Duodenal mucosa (tissue), 2 donors: ENCODE data around the gene NELFA.

ENCODE experiments used
- H3K27ac ChIP-seq: one replicate; pipeline ENCODE4 v1.7.0; 2013; ENCODE audit warnings: low read depth, low read length
- H3K27me3 ChIP-seq, 2 donors: one replicate each; pipeline ENCODE4 v1.7.0; 2013; ENCODE audit warnings: low read length in 2 of 2, control low read depth in 1 of 2; ENCODE audit not compliant: insufficient read depth in 2 of 2, control insufficient read depth in 1 of 2
- H3K36me3 ChIP-seq, 2 donors: one replicate each; pipeline ENCODE4 v1.7.0; 2013; ENCODE audit warnings: low read length in 2 of 2, control low read depth in 1 of 2; ENCODE audit not compliant: insufficient read depth in 2 of 2, control insufficient read depth in 1 of 2
- H3K4me1 ChIP-seq, 2 donors: one replicate each; pipeline ENCODE4 v1.7.0; 2013; ENCODE audit warnings: low read length in 2 of 2, control low read depth in 1 of 2; ENCODE audit not compliant: insufficient read depth in 2 of 2, control insufficient read depth in 1 of 2
- H3K4me3 ChIP-seq, 2 donors: one replicate each; pipeline ENCODE4 v1.7.0; 2013; ENCODE audit warnings: low read length in 2 of 2, low read depth in 1 of 2
- H3K9ac ChIP-seq, 2 donors: one replicate each; pipeline ENCODE4 v1.7.0; 2013; ENCODE audit warnings: low read length in 2 of 2, low read depth in 1 of 2
- H3K9me3 ChIP-seq, 2 donors: one replicate each; pipeline ENCODE4 v1.7.0; 2013; ENCODE audit warnings: low read length in 2 of 2, control low read depth in 1 of 2; ENCODE audit not compliant: control insufficient read depth in 1 of 2

Gene NELFA

DNA sequence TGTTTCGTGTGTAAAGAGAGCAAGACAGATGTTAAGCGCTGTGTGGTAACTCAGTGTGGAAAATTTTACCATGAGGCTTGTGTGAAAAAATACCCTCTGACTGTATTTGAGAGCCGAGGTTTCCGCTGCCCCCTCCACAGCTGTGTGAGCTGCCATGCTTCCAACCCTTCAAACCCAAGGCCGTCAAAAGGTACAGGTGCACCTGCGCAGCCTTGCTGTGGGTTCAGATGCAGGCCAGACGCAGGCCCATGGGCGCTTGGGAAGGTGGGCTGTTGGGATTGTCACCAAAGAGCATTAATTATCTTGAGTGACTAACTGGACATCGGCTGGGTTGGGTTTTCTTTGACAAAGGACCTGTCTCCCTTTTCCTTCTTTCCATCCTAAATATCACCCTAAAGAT lies 55.4 kb downstream of the NELFA start:
- no peaks in the 10 kb centered on the region for H3K9me3 ChIP-seq
- H3K27me3 ChIP-seq = no peaks in the 10 kb centered on the region
- H3K27ac ChIP-seq = no peak overlapping the region
- H3K36me3 ChIP-seq = peaks cover 31 to 63% of the 10 kb centered on the region in 2 donors
- H3K4me1 ChIP-seq = no peaks in the 10 kb centered on the region
- H3K4me3 ChIP-seq = no peak overlapping the region
- H3K9ac ChIP-seq = no peak overlapping the region

DNA sequence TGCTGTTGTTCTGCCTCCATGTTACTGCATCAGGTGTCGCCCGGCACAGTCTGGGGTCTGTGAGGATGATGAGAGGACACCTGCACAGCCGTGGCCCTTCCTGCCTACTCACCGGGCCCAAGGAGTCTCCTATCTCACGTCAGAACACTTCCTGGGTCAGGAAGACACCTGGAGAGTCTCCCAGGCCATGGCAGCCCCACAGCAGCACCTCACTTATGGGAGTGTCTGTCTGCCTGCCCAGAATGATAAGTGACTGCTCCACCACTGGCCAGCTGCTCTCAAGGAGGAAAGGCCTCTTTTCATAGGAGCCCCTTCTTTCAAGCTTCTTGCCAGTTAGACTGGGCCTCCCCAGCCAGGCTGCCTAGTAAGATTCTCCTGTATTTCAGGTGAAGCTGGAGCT lies 56.1 kb downstream of the NELFA start:
- H3K36me3 ChIP-seq = peaks cover 25 to 63% of the 10 kb centered on the region in 2 donors
- no peaks in the 10 kb centered on the region for H3K4me1 ChIP-seq
- no peak overlapping the region for H3K4me3 ChIP-seq
- no peak overlapping the region for H3K27ac ChIP-seq
- H3K9me3 ChIP-seq = no peaks in the 10 kb centered on the region
- H3K9ac ChIP-seq = no peak overlapping the region
- H3K27me3 ChIP-seq = no peaks in the 10 kb centered on the region

DNA sequence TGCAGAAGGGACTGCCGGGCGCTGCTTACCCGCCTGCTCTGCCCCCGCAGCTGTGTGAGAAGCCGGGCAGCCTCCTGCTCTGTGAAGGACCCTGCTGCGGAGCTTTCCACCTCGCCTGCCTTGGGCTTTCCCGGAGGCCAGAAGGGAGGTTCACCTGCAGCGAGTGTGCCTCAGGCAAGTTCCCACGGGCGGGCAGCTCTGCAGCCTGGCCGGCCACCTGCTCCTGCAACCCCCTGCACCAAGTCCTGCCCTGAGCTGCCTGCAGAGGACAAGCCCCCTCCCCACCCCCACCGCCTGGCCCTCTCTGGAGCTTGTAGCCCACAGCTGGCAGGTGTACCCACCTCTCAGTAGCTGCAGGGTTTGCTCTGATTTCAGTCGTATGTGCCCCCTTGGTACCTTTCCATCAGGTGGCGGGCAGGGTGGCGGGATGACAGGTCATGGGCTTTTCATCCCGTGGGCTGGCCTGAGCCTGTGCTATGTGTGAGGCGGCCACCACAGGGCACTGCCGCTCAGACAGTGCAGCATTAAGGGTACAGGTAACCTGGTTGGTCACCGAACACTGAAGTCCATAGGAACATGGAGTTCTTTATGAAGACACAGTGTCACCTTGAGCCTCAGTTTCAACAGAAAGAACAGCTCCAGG lies 56.6 kb downstream of the NELFA start:
- Histone ChIP-seq H3K27ac (no peak overlapping the region), H3K4me3 (no peak overlapping the region), H3K36me3 (peaks cover 25 to 62% of the 10 kb centered on the region in 2 donors), H3K9ac (no peak overlapping the region), H3K4me1 (no peaks in the 10 kb centered on the region), H3K9me3 (no peaks in the 10 kb centered on the region), H3K27me3 (no peaks in the 10 kb centered on the region)

DNA sequence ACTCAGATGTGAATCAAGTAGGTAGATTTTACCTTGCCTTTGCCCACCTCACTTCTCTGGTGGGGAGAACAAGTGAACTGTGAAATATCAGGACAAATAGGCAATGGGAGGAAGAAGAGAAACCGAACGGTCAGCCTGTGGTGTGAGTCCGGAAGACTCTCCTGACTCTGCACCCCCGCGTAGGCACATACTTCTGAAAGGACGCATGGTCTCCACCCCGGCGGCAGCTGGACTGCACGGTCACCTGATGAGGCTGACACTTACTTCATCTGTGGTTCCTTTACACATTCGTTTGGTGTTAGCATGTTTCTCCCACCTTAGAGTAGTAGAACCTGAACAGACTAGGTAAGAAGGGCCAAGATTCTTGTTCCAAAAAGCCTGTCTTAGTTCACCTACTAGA lies 58.4 kb downstream of the NELFA start:
- Histone ChIP-seq H3K9ac (no peak overlapping the region), H3K27ac (no peak overlapping the region), H3K4me1 (no peaks in the 10 kb centered on the region), H3K27me3 (no peaks in the 10 kb centered on the region), H3K36me3 (peaks cover 19 to 54% of the 10 kb centered on the region in 2 donors), H3K9me3 (no peaks in the 10 kb centered on the region), H3K4me3 (no peak overlapping the region)

DNA sequence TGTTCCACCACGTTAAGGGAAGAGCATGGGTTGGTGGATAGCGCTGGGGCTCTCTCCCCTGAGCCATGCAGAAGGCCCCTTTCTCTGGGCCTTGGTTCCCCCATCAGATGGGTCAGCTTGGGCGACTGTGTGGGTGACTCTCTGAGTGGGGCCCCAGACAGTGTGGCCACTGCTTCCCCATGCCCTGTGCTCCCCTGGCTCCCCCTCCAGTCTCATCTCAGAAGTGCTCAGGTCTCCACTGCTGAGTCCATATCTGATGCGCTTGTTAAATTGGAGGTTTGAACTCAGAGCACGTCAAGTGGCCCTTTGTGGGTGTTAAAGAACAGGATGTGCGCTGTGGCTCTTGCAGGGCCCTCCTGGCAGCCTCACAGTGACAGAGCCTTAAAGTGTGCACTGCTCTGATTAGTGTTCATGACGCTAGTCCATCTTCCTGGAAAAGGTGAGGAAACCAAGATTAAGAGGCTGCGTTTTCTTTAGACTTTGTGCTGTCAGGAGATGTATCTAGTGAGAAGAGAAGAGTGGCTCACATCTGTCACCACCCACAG lies 59.8 kb downstream of the NELFA start:
- no peaks in the 10 kb centered on the region for H3K9me3 ChIP-seq
- H3K9ac ChIP-seq = no peak overlapping the region
- no peaks in the 10 kb centered on the region for H3K4me1 ChIP-seq
- no peaks in the 10 kb centered on the region for H3K27me3 ChIP-seq
- no peak overlapping the region for H3K27ac ChIP-seq
- no peak overlapping the region for H3K4me3 ChIP-seq
- peaks cover 14 to 49% of the 10 kb centered on the region in 2 donors for H3K36me3 ChIP-seq

DNA sequence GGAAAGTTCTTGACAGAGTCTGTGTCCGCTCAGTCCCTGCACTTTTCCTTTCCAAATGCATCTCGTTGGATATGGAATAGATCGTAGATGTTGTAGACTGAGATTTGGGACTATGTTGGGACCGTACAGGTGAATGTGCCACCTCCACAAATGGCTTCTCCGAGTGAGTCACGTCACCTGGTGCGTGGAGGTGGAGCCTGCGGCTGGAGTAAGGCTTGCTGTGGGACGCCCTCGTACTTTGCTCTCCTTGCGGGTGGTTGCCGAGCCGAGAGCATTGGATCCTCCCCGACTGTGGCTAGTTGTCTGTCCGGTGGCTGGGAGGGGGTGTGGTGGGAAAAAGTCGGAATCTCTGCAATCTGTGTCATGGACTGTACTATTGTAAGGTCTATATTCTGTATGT lies 60.5 kb downstream of the NELFA start:
- Histone ChIP-seq H3K36me3 (peaks cover 14 to 52% of the 10 kb centered on the region in 2 donors), H3K27ac (no peak overlapping the region), H3K4me3 (no peak overlapping the region), H3K9ac (no peak overlapping the region), H3K9me3 (no peaks in the 10 kb centered on the region), H3K4me1 (no peaks in the 10 kb centered on the region), H3K27me3 (no peaks in the 10 kb centered on the region)

DNA sequence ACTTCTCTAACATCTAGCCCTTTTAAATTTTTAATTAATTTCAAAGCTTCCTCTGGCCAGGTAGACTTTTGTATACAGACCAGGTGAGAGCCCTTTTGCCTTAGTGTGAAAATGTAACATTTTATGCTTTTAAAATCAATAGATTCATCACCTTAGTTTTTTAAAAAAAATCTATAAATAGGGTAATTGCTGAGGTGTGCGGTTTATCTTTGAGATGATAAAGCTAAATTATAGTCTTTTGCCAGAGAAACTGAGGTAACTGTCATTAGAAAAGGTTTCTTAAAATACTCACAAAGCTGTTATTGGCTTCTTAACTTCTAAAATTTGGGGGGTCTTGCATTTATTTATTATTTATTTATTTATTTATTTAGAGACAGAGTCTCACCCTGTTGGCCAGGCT lies 62.9 kb downstream of the NELFA start:
- no peaks in the 10 kb centered on the region for H3K9me3 ChIP-seq
- H3K36me3 ChIP-seq = peaks cover 9 to 51% of the 10 kb centered on the region in 2 donors
- H3K27ac ChIP-seq = no peak overlapping the region

DNA sequence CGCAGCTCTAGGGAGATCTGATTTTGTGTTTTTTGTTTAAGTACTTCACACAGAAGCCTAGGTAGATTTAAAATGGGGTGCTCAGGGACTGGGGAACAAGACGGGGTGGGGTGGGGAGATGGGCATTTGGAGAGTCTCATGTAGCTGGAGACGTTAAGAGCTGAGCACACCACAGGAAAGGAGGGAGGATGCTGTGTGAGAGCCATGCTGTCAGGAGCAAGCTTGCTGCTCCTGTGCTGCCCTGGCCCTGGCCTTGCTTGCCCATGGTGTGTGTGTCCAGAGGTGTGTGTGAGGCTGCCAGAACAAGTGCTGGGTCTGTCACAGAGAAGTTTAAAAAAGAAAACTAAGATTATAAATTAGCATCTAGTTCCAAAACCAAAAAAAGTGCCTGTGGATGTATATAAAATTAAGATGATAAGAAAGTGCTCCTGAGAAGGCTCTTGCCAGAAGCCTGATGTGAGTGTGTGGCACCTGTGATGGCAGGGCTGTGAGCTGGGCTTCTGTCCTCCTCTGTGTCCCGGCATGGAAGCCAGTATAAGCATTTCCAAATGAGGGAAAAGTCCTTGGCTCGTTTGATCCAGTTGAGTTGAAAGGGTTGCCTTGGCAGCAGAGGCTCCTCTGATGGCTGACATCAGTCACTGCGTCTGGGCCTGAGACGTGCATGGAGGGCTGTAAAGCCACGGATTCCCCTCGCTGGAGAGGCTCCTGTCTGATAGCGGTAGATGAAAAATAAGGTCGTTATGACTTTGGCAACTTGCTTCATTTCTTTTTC lies 63.5 kb downstream of the NELFA start:
- Histone ChIP-seq H3K9ac (no peak overlapping the region), H3K4me3 (no peak overlapping the region), H3K27me3 (no peaks in the 10 kb centered on the region), H3K4me1 (no peaks in the 10 kb centered on the region), H3K27ac (no peak overlapping the region), H3K36me3 (peaks cover 9 to 55% of the 10 kb centered on the region in 2 donors), H3K9me3 (no peaks in the 10 kb centered on the region)

More for the DNA sequence above, 62.9 kb downstream of the NELFA start:
- Histone ChIP-seq H3K9ac (no peak overlapping the region), H3K27me3 (no peaks in the 10 kb centered on the region), H3K4me3 (no peak overlapping the region), H3K4me1 (no peaks in the 10 kb centered on the region)

DNA sequence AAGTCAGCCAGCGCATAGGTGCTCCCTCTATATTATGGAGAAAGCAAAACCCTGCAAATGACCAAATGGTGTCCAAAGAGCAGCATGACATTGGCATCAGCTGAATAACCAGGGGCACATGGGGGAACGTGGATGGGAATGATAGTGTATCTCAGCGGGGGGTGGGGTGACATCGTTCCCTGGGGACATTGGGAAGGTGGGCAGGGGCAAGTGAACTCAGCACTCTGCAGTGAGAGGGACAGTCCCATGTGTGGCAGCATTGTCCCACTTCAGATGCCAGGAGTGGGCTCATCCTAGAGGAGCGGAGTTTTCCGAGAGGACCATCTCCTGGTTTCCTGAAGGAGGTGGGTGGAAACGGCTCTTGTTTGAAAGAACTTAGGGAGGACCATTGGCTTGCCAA lies 64.8 kb downstream of the NELFA start:
- no peaks in the 10 kb centered on the region for H3K27me3 ChIP-seq
- H3K4me1 ChIP-seq = no peaks in the 10 kb centered on the region
- H3K4me3 ChIP-seq = no peak overlapping the region
- no peak overlapping the region for H3K9ac ChIP-seq
- no peak overlapping the region for H3K27ac ChIP-seq
- H3K36me3 ChIP-seq = peaks cover 18 to 59% of the 10 kb centered on the region in 2 donors
- H3K9me3 ChIP-seq = no peaks in the 10 kb centered on the region

DNA sequence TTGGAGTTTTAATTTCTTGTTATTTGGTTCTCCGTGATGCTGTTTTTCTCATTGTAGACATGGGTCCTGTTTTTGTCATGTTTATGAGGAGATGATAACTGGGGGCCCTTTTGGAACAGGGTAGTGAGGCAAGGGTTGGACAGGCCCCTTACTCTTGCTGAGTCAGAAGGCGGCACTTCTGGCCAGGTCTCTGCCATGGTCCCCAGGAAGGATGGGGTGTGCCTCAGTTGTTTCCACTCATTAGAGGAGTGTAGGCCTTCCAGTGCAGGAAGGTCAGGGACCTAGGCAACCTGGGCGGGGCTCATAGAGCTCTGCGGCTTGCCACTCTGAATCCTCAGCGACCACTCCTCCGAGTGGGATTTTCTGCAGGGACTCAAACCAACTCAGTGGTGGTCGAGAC lies 68.2 kb downstream of the NELFA start:
- no peak overlapping the region for H3K27ac ChIP-seq
- peaks cover 26 to 58% of the 10 kb centered on the region in 2 donors for H3K36me3 ChIP-seq

More for the DNA sequence above, 68.2 kb downstream of the NELFA start:
- Histone ChIP-seq H3K9ac (no peak overlapping the region), H3K4me1 (no peaks in the 10 kb centered on the region), H3K9me3 (no peaks in the 10 kb centered on the region), H3K27me3 (no peaks in the 10 kb centered on the region), H3K4me3 (no peak overlapping the region)
